Breast epithelium (tissue), 3 donors: ENCODE data around the gene PABPC3.

Experiments
- POLR2A ChIP-seq: fragments of 450-650 bp; IDR thresholded peaks from one replicate; pipeline ENCODE4 v1.6.1; 2016; ENCODE audit warnings: antibody characterized with exemption, mild to moderate bottlenecking, moderate library complexity
- POLR2AphosphoS5 ChIP-seq, 3 donors: sonication (generic); formaldehyde crosslinking; IDR thresholded peaks; one replicate each; pipeline ENCODE4 v1.6.1; 2017; ENCODE audit warnings: antibody characterized with exemption in 3 of 3
- TF ChIP-seq, protein P1 (sequence below), 3 donors: fragments of 450-650 bp; IDR thresholded peaks; one replicate each; pipeline ENCODE4 v1.5.1; 2016 to 2017; ENCODE audit warnings: antibody characterized with exemption in 3 of 3, mild to moderate bottlenecking in 3 of 3, moderate library complexity in 3 of 3

DNA sequence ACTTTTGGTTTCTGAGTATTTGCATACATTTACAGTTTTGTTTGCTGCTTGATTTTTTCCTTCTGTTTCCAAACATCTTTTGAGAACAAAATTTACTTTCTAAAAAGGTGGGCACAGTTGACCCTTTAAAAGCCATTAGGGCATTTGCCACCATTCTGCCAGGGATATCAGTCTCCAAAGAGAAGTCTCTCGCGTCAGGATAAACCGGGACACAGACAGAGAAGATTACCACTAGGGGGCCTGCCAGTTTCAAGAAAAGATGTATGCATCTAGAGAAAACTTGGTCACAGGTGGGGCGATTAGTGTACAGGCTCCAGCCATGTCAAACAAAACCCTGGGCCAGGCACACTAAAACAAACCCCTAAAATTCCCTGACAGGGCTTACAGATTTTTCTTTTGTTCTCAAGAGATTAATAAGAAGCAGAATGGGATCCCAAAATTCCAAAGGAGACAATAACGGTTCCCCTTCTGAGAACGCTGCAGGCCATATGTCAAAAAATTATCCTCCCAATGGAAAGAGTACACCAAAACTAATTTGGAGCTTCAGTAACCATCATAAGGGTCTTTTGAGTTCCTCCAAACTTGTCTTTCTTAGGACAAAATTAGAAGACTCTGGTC is 10.7 kb upstream of the PABPC3 start:
- TF ChIP-seq POLR2AphosphoS5 (IDR thresholded peaks at IDR 0.05) (no peak), POLR2A (no peak)
- TF ChIP-seq, protein P1, sequence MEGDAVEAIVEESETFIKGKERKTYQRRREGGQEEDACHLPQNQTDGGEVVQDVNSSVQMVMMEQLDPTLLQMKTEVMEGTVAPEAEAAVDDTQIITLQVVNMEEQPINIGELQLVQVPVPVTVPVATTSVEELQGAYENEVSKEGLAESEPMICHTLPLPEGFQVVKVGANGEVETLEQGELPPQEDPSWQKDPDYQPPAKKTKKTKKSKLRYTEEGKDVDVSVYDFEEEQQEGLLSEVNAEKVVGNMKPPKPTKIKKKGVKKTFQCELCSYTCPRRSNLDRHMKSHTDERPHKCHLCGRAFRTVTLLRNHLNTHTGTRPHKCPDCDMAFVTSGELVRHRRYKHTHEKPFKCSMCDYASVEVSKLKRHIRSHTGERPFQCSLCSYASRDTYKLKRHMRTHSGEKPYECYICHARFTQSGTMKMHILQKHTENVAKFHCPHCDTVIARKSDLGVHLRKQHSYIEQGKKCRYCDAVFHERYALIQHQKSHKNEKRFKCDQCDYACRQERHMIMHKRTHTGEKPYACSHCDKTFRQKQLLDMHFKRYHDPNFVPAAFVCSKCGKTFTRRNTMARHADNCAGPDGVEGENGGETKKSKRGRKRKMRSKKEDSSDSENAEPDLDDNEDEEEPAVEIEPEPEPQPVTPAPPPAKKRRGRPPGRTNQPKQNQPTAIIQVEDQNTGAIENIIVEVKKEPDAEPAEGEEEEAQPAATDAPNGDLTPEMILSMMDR (IDR thresholded peaks at IDR 0.05), result peak in 1 of 3 donors; percentile 41
